HepG2 (cell line): Measurements from ENCODE around the gene DYNC1I2. TPM values are rescaled to one million over a fixed set of nuclear protein-coding genes. Genes with fewer than 3 reads are reported as not detected.

Source experiments
- CCDC6 ChIP-seq: sonication (generic); formaldehyde crosslinking; IDR thresholded peaks from 2 replicates; pipeline ENCODE4 v1.8.1; 2022; ENCODE audit warnings: mild to moderate bottlenecking, missing genetic modification reagents, moderate library complexity
- CHCHD3 ChIP-seq: sonication (generic); formaldehyde crosslinking; IDR thresholded peaks from 2 replicates; pipeline ENCODE4 v1.8.0; 2022; ENCODE audit warnings: mild to moderate bottlenecking, missing genetic modification reagents, moderate library complexity
- DNMT1 ChIP-seq: sonication (generic); formaldehyde crosslinking; IDR thresholded peaks from 2 replicates; pipeline ENCODE4 v1.5.1; 2020; ENCODE audit warnings: mild to moderate bottlenecking, missing genetic modification reagents
- FOXA3 ChIP-seq: IDR thresholded peaks from 2 replicates; pipeline ENCODE4 v1.6.1; 2016; ENCODE audit warnings: missing genetic modification reagents, missing compliant biosample characterization
- NBN ChIP-seq: fragments of 450-650 bp; conservative IDR thresholded peaks from 2 replicates; pipeline ENCODE4 v1.6.1; 2017
- RBFOX2 ChIP-seq: fragments of 200-400 bp; formaldehyde crosslinking; IDR thresholded peaks from 2 replicates; pipeline ENCODE4 v1.6.1; 2017; ENCODE audit warnings: low read depth, mild to moderate bottlenecking, low read length
- RERE ChIP-seq: IDR thresholded peaks from 2 replicates; pipeline ENCODE4 v1.6.1; 2016; ENCODE audit warnings: low read depth, missing genetic modification reagents, missing compliant biosample characterization
- RFX3 ChIP-seq: IDR thresholded peaks from 2 replicates; pipeline ENCODE4 v1.6.1; 2016; ENCODE audit warnings: missing biosample characterization, missing genetic modification reagents
- SRSF1 ChIP-seq: fragments of 200-400 bp; formaldehyde crosslinking; optimal IDR thresholded peaks from 2 replicates; pipeline ENCODE3; 2017; ENCODE audit warnings: mild to moderate bottlenecking, low read depth, low read length, moderate library complexity
- ZNF143 ChIP-seq: sonication (generic); formaldehyde crosslinking; IDR thresholded peaks from 2 replicates; pipeline ENCODE4 v1.4.0; 2020; ENCODE audit warnings: missing genetic modification reagents
- ZNF30 ChIP-seq: sonication (generic); formaldehyde crosslinking; IDR thresholded peaks from 2 replicates; pipeline ENCODE4 v1.5.0; 2020; ENCODE audit warnings: mild to moderate bottlenecking, missing genetic modification reagents
- ZNF333 ChIP-seq: sonication (generic); formaldehyde crosslinking; IDR thresholded peaks from 2 replicates; pipeline ENCODE4 v1.4.0; 2020; ENCODE audit warnings: mild to moderate bottlenecking, missing genetic modification reagents, borderline replicate concordance
- ZNF501 ChIP-seq: sonication (generic); formaldehyde crosslinking; IDR thresholded peaks from 2 replicates; pipeline ENCODE4 v1.5.1; 2020; ENCODE audit warnings: mild to moderate bottlenecking, moderate library complexity, missing genetic modification reagents
- ZNF619 ChIP-seq: sonication (generic); formaldehyde crosslinking; IDR thresholded peaks from 2 replicates; pipeline ENCODE4 v1.4.0; 2020; ENCODE audit warnings: mild to moderate bottlenecking, missing genetic modification reagents
- ZNF747 ChIP-seq: sonication (generic); formaldehyde crosslinking; IDR thresholded peaks from 2 replicates; pipeline ENCODE4 v1.8.1; 2023; ENCODE audit warnings: missing genetic modification reagents, mild to moderate bottlenecking, borderline replicate concordance
- ZZZ3 ChIP-seq: sonication (generic); formaldehyde crosslinking; IDR thresholded peaks from 2 replicates; pipeline ENCODE4 v1.4.0; 2020; ENCODE audit warnings: missing genetic modification reagents, mild to moderate bottlenecking, borderline replicate concordance
- polyA plus RNA-seq, 8 experiments: library from polyadenylated mRNA; depleted of rRNA in 3 of 8; stranded (reverse) in 7 of 8; unstranded in 1 of 8; fragments of >200 nt; fragmentation: Illumina TruSeq in 4 of 8; extraction: Trizol in 4 of 8; gene quantifications; 2 replicates each; pipeline versions ENCODE4 v1.2.1 to v1.2.3, GENCODE V29; 2011 to 2016; ENCODE audit warnings: low read depth in 4 of 8, missing spikeins in 1 of 8, mixed read lengths in 1 of 8; ENCODE audit not compliant: insufficient read depth in 1 of 8
- total RNA-seq, 5 experiments: library from RNA; depleted of rRNA; stranded (reverse); fragments of >200 nt; fragmentation: Illumina TruSeq; extraction: Trizol; gene quantifications; 2 replicates each; pipeline ENCODE4 v1.2.3, GENCODE V29; 2016; ENCODE audit warnings: low read depth in 1 of 5
- TF ChIP-seq, protein P1 (sequence below): IDR thresholded peaks from 2 replicates; pipeline ENCODE4 v1.6.1; 2012; ENCODE audit warnings: low read depth, low read length, improper control_type of control experiment
- TF ChIP-seq, protein P2 (sequence below): sonication (generic); formaldehyde crosslinking; IDR thresholded peaks from 2 replicates; pipeline ENCODE4 v1.8.0; 2022; ENCODE audit warnings: missing genetic modification reagents, mild to moderate bottlenecking, inconsistent platforms, borderline replicate concordance
- TF ChIP-seq, protein P3 (sequence below): IDR thresholded peaks from 2 replicates; pipeline ENCODE4 v1.6.1; 2016; ENCODE audit warnings: missing compliant biosample characterization, missing genetic modification reagents, borderline replicate concordance

DYNC1I2 gene
- total and polyA plus RNA-seq, 2 of the 13 experiments (the other 11 are each of a cell fraction or from before 2014, with no cell fraction given): 84.0 to 99.8 TPM

DNA sequence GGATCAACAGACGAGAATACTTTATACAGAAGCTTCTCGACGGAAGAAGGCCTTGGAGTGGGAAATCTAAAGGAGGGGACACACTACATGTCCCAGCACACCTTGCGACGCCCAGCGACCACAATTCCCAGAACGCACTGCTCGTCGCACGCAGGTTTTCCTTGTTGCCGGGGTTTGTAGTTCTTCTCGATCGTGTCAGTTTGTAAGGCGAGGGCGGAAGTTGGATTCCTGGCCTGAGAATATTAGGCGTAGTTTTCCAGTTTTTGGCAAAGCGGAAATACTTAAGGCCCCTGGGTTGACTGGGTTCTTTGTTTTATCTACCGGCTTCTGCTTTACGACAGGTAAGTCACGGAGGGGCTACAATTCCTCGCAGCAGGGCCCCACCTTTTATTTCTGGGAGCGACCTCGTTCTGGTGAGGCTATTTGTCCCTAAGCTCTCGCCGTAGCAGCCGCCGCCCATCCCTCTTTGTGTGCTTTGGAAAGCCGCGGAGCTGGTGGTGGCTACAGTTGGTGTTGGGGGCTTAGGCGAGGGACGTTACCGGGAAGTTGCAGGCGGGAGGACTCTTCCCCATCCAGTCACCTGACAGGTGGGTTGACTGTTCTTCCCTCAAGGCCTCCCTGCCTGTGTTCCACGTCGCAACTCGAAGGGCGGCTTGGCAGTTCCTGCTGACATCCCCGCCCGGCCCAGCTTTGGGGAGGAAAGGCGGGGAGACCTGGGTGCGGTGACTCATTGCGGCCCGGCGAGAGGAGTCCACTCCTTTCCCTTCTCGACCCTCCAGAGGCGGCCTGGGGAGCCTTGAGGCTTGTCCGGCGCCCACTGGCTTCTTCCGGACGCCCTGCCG, at the start of gene DYNC1I2 (continued):
- TF ChIP-seq RERE (CRISPR knock-in tag) (no peak), ZZZ3 (peak; percentile 80), RBFOX2 (peak; percentile 69), ZNF143 (peak; percentile 100), NBN (no peak), FOXA3 (CRISPR knock-in tag) (peak; percentile 30; the same call in 1 of the 2 replicates), DNMT1 (CRISPR knock-in tag) (0 out of 2 replicates have a peak, but pooled peaks have one; percentile 60), RFX3 (no peak; the same call in 1 of the 2 replicates), ZNF333 (peak; percentile 53; the same call in 1 of the 2 replicates), SRSF1 (peak; percentile 72), ZNF747 (CRISPR knock-in tag) (peak; percentile 78; the same call in 1 of the 2 replicates), CHCHD3 (0 out of 2 replicates have a peak, but pooled peaks have one; percentile 73), CCDC6 (CRISPR knock-in tag) (0 out of 2 replicates have a peak, but pooled peaks have one; percentile 24), ZNF619 (CRISPR knock-in tag) (peak; percentile 78; the same call in 1 of the 2 replicates), ZNF30 (CRISPR knock-in tag) (no peak; the same call in 1 of the 2 replicates), ZNF501 (peak; percentile 100)
- TF ChIP-seq, protein P1, sequence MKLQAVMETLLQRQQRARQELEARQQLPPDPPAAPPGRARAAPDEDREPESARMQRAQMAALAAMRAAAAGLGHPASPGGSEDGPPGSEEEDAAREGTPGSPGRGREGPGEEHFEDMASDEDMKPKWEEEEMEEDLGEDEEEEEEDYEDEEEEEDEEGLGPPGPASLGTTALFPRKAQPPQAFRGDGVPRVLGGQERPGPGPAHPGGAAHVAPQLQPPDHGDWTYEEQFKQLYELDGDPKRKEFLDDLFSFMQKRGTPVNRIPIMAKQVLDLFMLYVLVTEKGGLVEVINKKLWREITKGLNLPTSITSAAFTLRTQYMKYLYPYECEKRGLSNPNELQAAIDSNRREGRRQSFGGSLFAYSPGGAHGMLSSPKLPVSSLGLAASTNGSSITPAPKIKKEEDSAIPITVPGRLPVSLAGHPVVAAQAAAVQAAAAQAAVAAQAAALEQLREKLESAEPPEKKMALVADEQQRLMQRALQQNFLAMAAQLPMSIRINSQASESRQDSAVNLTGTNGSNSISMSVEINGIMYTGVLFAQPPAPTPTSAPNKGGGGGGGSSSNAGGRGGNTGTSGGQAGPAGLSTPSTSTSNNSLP: peak; percentile 32; the same call in 1 of the 2 replicates
- TF ChIP-seq, protein P2, sequence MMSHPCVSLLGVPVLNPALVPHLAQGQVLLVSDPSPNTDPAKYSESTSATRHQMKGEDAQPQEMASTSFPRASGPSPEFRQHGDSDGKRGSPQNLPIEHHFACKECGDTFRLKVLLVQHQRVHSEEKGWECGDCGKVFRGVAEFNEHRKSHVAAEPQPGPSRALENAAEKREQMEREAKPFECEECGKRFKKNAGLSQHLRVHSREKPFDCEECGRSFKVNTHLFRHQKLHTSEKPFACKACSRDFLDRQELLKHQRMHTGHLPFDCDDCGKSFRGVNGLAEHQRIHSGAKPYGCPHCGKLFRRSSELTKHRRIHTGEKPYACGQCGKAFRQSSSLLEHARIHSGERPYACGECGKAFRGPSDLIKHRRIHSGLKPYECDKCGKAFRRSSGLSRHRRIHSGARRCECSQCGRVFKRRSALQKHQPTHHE: 0 out of 2 replicates have a peak, but pooled peaks have one; percentile 18
- TF ChIP-seq, protein P3, sequence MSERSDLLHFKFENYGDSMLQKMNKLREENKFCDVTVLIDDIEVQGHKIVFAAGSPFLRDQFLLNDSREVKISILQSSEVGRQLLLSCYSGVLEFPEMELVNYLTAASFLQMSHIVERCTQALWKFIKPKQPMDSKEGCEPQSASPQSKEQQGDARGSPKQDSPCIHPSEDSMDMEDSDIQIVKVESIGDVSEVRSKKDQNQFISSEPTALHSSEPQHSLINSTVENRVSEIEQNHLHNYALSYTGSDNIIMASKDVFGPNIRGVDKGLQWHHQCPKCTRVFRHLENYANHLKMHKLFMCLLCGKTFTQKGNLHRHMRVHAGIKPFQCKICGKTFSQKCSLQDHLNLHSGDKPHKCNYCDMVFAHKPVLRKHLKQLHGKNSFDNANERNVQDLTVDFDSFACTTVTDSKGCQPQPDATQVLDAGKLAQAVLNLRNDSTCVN: peak; percentile 82; the same call in 1 of the 2 replicates
